CD4-positive, alpha-beta T cell treated with Interleukin-21 for 1 hour (primary cell): ENCODE measurements around the gene COL25A1.
"Not testable (repeated sequence)": the region's sequence is repeated elsewhere in the genome, so short reads cannot be mapped to it uniquely, and the experiment has no call there.

ENCODE experiments used
- DNase-seq: peaks from one replicate; pipeline ENCODE4 v3.0.0-alpha.2; 2020

Gene COL25A1

GRCh38 chr4:108943371-108943770 lies 359.1 kb downstream of the COL25A1 start:
- DNase-seq, result no peak

GRCh38 chr4:108941904-108942430 lies 360.5 kb downstream of the COL25A1 start:
- no peak for DNase-seq

GRCh38 chr4:108940634-108941033 lies 361.8 kb downstream of the COL25A1 start:
- no peak for DNase-seq

- no peak for DNase-seq
These were observed 362.3 kb downstream of the COL25A1 start for GRCh38 chr4:108940149-108940548.

- no peak for DNase-seq
These were observed 365.4 kb downstream of the COL25A1 start for GRCh38 chr4:108937066-108937465.

GRCh38 chr4:108933925-108934324 lies 368.5 kb downstream of the COL25A1 start:
- not testable (repeated sequence) for DNase-seq

- DNase-seq, result no peak
These were observed 369.4 kb downstream of the COL25A1 start for GRCh38 chr4:108933046-108933445.

GRCh38 chr4:108931926-108932325 lies 370.5 kb downstream of the COL25A1 start:
- DNase-seq, result no peak

- DNase-seq, result no peak
These were observed 372.3 kb downstream of the COL25A1 start for GRCh38 chr4:108930186-108930585.

GRCh38 chr4:108926781-108927180 lies 375.7 kb downstream of the COL25A1 start:
- no peak for DNase-seq

GRCh38 chr4:108926061-108926460 lies 376.4 kb downstream of the COL25A1 start:
- DNase-seq, result no peak

GRCh38 chr4:108922191-108922590 lies 380.3 kb downstream of the COL25A1 start:
- no peak for DNase-seq

GRCh38 chr4:108920395-108921087 lies 381.9 kb downstream of the COL25A1 start:
- no peak for DNase-seq

- DNase-seq, result no peak
These were observed 383.1 kb downstream of the COL25A1 start for GRCh38 chr4:108919226-108919893.

- DNase-seq, result no peak
These were observed 385.2 kb downstream of the COL25A1 start for GRCh38 chr4:108917255-108917654.

- DNase-seq, result no peak
These were observed 385.8 kb downstream of the COL25A1 start for GRCh38 chr4:108916638-108917037.

- no peak for DNase-seq
These were observed 395.5 kb downstream of the COL25A1 start for GRCh38 chr4:108906866-108907367.

GRCh38 chr4:108906006-108906405 lies 396.5 kb downstream of the COL25A1 start:
- no peak for DNase-seq

- DNase-seq, result no peak
These were observed 398.8 kb downstream of the COL25A1 start for GRCh38 chr4:108903464-108904221.

- DNase-seq, result no peak
These were observed 399.7 kb downstream of the COL25A1 start for GRCh38 chr4:108902769-108903168.

GRCh38 chr4:108901291-108901690 lies 401.2 kb downstream of the COL25A1 start:
- no peak for DNase-seq

GRCh38 chr4:108900018-108900580 lies 402.4 kb downstream of the COL25A1 start:
- no peak for DNase-seq

GRCh38 chr4:108893468-108893867 lies 409.0 kb downstream of the COL25A1 start:
- no peak for DNase-seq
